DOHH2 (cell line): ENCODE data around the gene USH1C.

Source experiments
- EZH2phosphoT487 ChIP-seq: fragments of 200-600 bp; sonication (generic); IDR thresholded peaks from 2 replicates; pipeline ENCODE4 v1.6.1; 2017; ENCODE audit warnings: borderline replicate concordance, mild to moderate bottlenecking, antibody characterized with exemption, low read length, moderate library complexity, mixed read lengths
- TF ChIP-seq, protein P1 (sequence below): fragments of 200-600 bp; sonication (generic); IDR thresholded peaks from one replicate; pipeline ENCODE4 v1.5.1; 2014; ENCODE audit warnings: antibody characterized with exemption, mild to moderate bottlenecking, low read depth, low read length; ENCODE audit not compliant: poor library complexity, severe bottlenecking

GRCh38 chr11:17529844-17530185 lies 14.4 kb downstream of the USH1C start:
- TF ChIP-seq, protein P1, sequence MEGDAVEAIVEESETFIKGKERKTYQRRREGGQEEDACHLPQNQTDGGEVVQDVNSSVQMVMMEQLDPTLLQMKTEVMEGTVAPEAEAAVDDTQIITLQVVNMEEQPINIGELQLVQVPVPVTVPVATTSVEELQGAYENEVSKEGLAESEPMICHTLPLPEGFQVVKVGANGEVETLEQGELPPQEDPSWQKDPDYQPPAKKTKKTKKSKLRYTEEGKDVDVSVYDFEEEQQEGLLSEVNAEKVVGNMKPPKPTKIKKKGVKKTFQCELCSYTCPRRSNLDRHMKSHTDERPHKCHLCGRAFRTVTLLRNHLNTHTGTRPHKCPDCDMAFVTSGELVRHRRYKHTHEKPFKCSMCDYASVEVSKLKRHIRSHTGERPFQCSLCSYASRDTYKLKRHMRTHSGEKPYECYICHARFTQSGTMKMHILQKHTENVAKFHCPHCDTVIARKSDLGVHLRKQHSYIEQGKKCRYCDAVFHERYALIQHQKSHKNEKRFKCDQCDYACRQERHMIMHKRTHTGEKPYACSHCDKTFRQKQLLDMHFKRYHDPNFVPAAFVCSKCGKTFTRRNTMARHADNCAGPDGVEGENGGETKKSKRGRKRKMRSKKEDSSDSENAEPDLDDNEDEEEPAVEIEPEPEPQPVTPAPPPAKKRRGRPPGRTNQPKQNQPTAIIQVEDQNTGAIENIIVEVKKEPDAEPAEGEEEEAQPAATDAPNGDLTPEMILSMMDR: no peak
- TF ChIP-seq EZH2phosphoT487: no peak
